DND-41 (cell line): ENCODE results near the gene H2BW2.

Source experiments
- CTCF ChIP-seq: IDR thresholded peaks from 2 replicates; pipeline ENCODE4 v1.5.1; 2012; ENCODE audit warnings: borderline replicate concordance, low read length, moderate library complexity, mild to moderate bottlenecking; ENCODE audit not compliant: poor library complexity, severe bottlenecking; ENCODE audit errors: extremely low read depth
- EZH2 ChIP-seq: IDR thresholded peaks from 3 replicates; pipeline ENCODE4 v1.6.1; 2012; ENCODE audit warnings: borderline replicate concordance, low read depth, mild to moderate bottlenecking, moderate library complexity, low read length, inconsistent platforms; ENCODE audit not compliant: severe bottlenecking

- TF ChIP-seq CTCF (no peak), EZH2 (no peak)
Observed at GRCh38 chrX:104084534-104085277, 45.0 kb downstream of the H2BW2 start.
